IPS-15b (cell line): ENCODE results near the gene GABRA4.

Experiments
- H3K27me3 ChIP-seq: one replicate; pipeline ENCODE4 v1.6.1; 2013; ENCODE audit warnings: low read length; ENCODE audit not compliant: control insufficient read depth, insufficient read depth
- H3K36me3 ChIP-seq: one replicate; pipeline ENCODE4 v1.6.1; 2013; ENCODE audit warnings: low read length; ENCODE audit not compliant: control insufficient read depth, insufficient read depth
- H3K4me1 ChIP-seq: one replicate; pipeline ENCODE4 v1.6.1; 2013; ENCODE audit warnings: mild to moderate bottlenecking, low read length; ENCODE audit not compliant: control insufficient read depth, insufficient read depth
- H3K4me3 ChIP-seq: one replicate; pipeline ENCODE4 v1.5.1; 2013; ENCODE audit warnings: low read depth, low read length
- H3K9ac ChIP-seq: one replicate; pipeline ENCODE4 v1.6.1; 2013; ENCODE audit warnings: low read depth, mild to moderate bottlenecking, low read length
- H3K9me3 ChIP-seq: one replicate; pipeline ENCODE4 v1.6.1; 2013; ENCODE audit warnings: mild to moderate bottlenecking, low read length; ENCODE audit not compliant: control insufficient read depth, insufficient read depth

GABRA4 gene

DNA sequence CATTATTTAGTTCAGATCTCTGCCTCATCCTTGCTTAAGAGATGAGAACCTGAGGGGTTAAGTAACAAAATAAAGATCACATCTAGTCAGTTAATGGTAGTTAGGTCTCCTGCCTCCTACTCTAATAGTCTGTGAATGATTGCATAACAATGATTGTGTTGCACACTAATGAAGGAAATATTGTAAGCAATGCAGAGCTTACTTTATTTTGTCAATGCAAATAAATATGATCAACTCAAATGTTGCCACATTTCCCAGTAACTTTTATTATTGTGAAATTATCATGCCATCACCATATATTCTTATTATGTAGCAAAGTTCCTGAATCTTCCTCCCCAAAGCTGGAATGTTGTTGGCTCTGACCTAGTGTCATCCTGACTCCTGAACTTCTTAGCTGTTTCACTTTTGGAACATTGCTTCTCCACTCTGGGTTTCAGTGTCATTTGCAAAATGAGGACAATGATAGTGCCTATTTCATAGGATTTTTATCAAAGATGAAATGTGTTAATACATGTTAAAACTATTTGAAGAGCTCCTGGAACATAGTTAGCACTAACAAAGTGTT, 17.0 kb upstream of the GABRA4 start:
- Histone ChIP-seq H3K9ac (no peak overlapping the region), H3K27me3 (no peaks in the 10 kb centered on the region), H3K4me1 (no peaks in the 10 kb centered on the region), H3K4me3 (no peak overlapping the region), H3K9me3 (no peaks in the 10 kb centered on the region), H3K36me3 (no peaks in the 10 kb centered on the region)

GRCh38 chr4:47002580-47002979, 9.2 kb upstream of the GABRA4 start:
- Histone ChIP-seq H3K9ac (no peak overlapping the region), H3K9me3 (no peaks in the 10 kb centered on the region), H3K4me3 (no peak overlapping the region), H3K27me3 (no peaks in the 10 kb centered on the region), H3K4me1 (no peaks in the 10 kb centered on the region), H3K36me3 (no peaks in the 10 kb centered on the region)

GRCh38 chr4:47000406-47000805, 7.0 kb upstream of the GABRA4 start:
- no peak overlapping the region for H3K9ac ChIP-seq

GRCh38 chr4:46999566-46999965, 6.2 kb upstream of the GABRA4 start:
- H3K36me3 ChIP-seq = no peaks in the 10 kb centered on the region
- H3K4me1 ChIP-seq = no peaks in the 10 kb centered on the region
- no peaks in the 10 kb centered on the region for H3K9me3 ChIP-seq
- H3K27me3 ChIP-seq = peaks cover 19% of the 10 kb centered on the region
- H3K4me3 ChIP-seq = no peak overlapping the region
- no peak overlapping the region for H3K9ac ChIP-seq

More at GRCh38 chr4:47000406-47000805, 7.0 kb upstream of the GABRA4 start:
- no peaks in the 10 kb centered on the region for H3K36me3 ChIP-seq
- no peaks in the 10 kb centered on the region for H3K9me3 ChIP-seq
- no peak overlapping the region for H3K4me3 ChIP-seq
- peaks cover 10% of the 10 kb centered on the region for H3K27me3 ChIP-seq
- no peaks in the 10 kb centered on the region for H3K4me1 ChIP-seq

GRCh38 chr4:46994007-46994405, 625 bp upstream of the GABRA4 start:
- no peaks in the 10 kb centered on the region for H3K9me3 ChIP-seq
- no peak overlapping the region for H3K9ac ChIP-seq
- peak overlapping the region; percentile 82 for H3K4me3 ChIP-seq
- H3K27me3 ChIP-seq = peaks cover 61% of the 10 kb centered on the region
- H3K4me1 ChIP-seq = peaks cover 4% of the 10 kb centered on the region
- H3K36me3 ChIP-seq = no peaks in the 10 kb centered on the region

- Histone ChIP-seq H3K9ac (no peak overlapping the region), H3K4me1 (peaks cover 4% of the 10 kb centered on the region), H3K36me3 (no peaks in the 10 kb centered on the region), H3K4me3 (peak overlapping the region; percentile 82), H3K9me3 (no peaks in the 10 kb centered on the region), H3K27me3 (peaks cover 62% of the 10 kb centered on the region)
Observed at GRCh38 chr4:46992338-46992737, 1.0 kb downstream of the GABRA4 start.

- H3K4me3 ChIP-seq = no peak overlapping the region
- no peak overlapping the region for H3K9ac ChIP-seq
- no peaks in the 10 kb centered on the region for H3K9me3 ChIP-seq
- no peaks in the 10 kb centered on the region for H3K36me3 ChIP-seq
- H3K27me3 ChIP-seq = peaks cover 18% of the 10 kb centered on the region
- H3K4me1 ChIP-seq = no peaks in the 10 kb centered on the region
Observed at GRCh38 chr4:46986922-46987638, 6.3 kb downstream of the GABRA4 start.

DNA sequence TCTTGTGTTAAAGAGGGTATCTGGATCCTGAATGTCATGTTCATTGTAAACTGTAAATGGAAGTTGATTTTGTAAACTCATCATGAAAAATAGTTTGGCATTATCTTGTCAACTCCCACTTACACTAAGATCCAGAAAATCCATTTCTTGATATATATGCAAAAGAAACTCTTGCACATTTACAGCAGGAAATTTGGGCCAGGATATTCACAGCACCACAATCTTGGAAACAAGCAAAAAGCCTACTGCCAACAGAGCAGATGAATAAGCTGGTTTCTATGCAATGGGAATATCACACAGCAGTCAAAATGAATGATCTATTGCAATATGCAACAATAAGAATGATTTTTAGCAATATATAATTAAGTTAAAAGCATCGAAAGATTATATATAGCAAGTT, 8.6 kb downstream of the GABRA4 start:
- Histone ChIP-seq H3K4me1 (peaks cover 4% of the 10 kb centered on the region), H3K36me3 (no peaks in the 10 kb centered on the region), H3K27me3 (peaks cover 6% of the 10 kb centered on the region), H3K9ac (no peak overlapping the region), H3K9me3 (no peaks in the 10 kb centered on the region), H3K4me3 (no peak overlapping the region)

- H3K9me3 ChIP-seq = no peaks in the 10 kb centered on the region
- H3K36me3 ChIP-seq = no peaks in the 10 kb centered on the region
Observed at GRCh38 chr4:46980851-46981250, 12.5 kb downstream of the GABRA4 start.

GRCh38 chr4:46979726-46980125, 13.7 kb downstream of the GABRA4 start:
- Histone ChIP-seq H3K9me3 (no peaks in the 10 kb centered on the region), H3K9ac (no peak overlapping the region), H3K36me3 (no peaks in the 10 kb centered on the region), H3K27me3 (no peaks in the 10 kb centered on the region), H3K4me1 (peaks cover 4% of the 10 kb centered on the region), H3K4me3 (no peak overlapping the region)

More at GRCh38 chr4:46980851-46981250, 12.5 kb downstream of the GABRA4 start:
- H3K4me1 ChIP-seq = peaks cover 4% of the 10 kb centered on the region
- H3K9ac ChIP-seq = no peak overlapping the region
- no peaks in the 10 kb centered on the region for H3K27me3 ChIP-seq
- no peak overlapping the region for H3K4me3 ChIP-seq

DNA sequence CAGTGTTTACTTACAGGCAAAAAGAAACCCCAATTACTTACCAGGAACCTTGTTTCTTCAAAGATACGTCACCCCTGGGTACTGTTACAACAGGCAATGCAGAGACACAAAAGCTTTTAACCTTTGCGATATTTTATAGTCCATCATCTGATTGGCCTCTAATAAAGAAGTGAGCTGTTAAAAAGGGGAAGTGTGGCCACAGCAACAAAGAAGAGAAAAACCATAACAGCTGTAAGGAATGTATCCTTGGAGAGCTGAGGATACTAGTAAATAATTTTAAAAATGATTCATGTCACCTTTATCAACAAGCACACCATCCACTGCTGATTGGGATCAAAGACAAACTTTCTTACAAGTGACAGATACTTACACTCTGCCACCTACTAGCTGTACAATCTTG, 14.1 kb downstream of the GABRA4 start:
- H3K4me1 ChIP-seq = peaks cover 4% of the 10 kb centered on the region
- H3K36me3 ChIP-seq = no peaks in the 10 kb centered on the region
- no peaks in the 10 kb centered on the region for H3K27me3 ChIP-seq
- no peak overlapping the region for H3K9ac ChIP-seq
- H3K4me3 ChIP-seq = no peak overlapping the region
- H3K9me3 ChIP-seq = no peaks in the 10 kb centered on the region

DNA sequence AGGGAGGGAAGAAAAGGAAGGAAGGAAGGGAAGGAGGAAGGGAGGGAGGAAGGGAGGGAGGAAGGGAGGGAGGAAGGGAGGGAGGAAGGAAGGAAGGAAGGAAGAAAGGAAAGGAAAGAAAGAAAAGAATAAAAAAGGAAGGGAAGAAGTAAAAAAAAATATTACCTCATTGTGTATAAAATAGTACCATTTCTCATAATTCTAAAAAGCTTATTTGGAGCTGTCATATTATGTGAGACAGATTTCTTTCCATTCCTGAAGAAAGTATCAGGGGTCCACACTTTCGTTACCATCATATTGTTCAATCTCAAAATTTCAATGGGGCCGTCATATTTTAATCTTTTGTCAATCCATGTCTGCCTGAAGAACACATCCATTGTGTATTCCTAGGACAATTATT, 16.1 kb downstream of the GABRA4 start:
- no peaks in the 10 kb centered on the region for H3K36me3 ChIP-seq
- no peaks in the 10 kb centered on the region for H3K27me3 ChIP-seq
- H3K9me3 ChIP-seq = no peaks in the 10 kb centered on the region
- no peak overlapping the region for H3K9ac ChIP-seq
- H3K4me3 ChIP-seq = no peak overlapping the region
- peaks cover 4% of the 10 kb centered on the region for H3K4me1 ChIP-seq
